MM.1S (cell line): Measurements from ENCODE around the gene NAT10.

ENCODE experiments used
- EZH2 ChIP-seq: fragments of 300-600 bp; sonication (generic); optimal IDR thresholded peaks from 2 replicates; pipeline ENCODE3; 2017; ENCODE audit warnings: low read depth, mild to moderate bottlenecking, antibody characterized with exemption, low read length, mixed read lengths
- EZH2phosphoT487 ChIP-seq: fragments of 300-600 bp; sonication (generic); IDR thresholded peaks from 2 replicates; pipeline ENCODE4 v1.6.1; 2018; ENCODE audit warnings: antibody characterized with exemption, low read length
- TF ChIP-seq, protein P1 (sequence below): fragments of 300-600 bp; sonication (generic); IDR thresholded peaks from 2 replicates; pipeline ENCODE4 v1.5.1; 2016; ENCODE audit warnings: antibody characterized with exemption, low read length, mixed read lengths

DNA sequence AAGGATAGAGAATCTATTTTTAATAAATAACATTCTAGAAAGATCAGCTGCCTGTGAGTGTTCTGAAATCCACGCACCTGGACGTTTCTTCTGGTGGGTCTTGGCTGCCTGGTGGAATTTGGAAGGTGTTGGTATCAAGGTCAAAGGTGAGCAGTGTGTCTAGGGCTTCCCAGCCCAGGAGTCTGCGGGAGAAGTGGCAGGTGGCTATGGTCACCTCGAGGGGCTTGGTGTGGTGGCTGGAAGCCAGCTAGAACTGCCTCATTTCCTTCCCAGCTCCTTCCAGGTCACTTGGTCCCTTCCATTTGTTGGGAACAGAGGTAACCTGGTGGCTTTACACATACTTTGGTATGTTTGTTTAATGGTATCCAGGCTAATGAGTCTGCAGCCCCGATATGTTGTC is 41.4 kb downstream of the NAT10 start:
- TF ChIP-seq, protein P1, sequence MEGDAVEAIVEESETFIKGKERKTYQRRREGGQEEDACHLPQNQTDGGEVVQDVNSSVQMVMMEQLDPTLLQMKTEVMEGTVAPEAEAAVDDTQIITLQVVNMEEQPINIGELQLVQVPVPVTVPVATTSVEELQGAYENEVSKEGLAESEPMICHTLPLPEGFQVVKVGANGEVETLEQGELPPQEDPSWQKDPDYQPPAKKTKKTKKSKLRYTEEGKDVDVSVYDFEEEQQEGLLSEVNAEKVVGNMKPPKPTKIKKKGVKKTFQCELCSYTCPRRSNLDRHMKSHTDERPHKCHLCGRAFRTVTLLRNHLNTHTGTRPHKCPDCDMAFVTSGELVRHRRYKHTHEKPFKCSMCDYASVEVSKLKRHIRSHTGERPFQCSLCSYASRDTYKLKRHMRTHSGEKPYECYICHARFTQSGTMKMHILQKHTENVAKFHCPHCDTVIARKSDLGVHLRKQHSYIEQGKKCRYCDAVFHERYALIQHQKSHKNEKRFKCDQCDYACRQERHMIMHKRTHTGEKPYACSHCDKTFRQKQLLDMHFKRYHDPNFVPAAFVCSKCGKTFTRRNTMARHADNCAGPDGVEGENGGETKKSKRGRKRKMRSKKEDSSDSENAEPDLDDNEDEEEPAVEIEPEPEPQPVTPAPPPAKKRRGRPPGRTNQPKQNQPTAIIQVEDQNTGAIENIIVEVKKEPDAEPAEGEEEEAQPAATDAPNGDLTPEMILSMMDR: no peak
- TF ChIP-seq EZH2phosphoT487: no peak
- no peak for TF ChIP-seq EZH2
